H9 (cell line): ENCODE measurements around the gene NDUFS6. TPM values are rescaled to one million over a fixed set of nuclear protein-coding genes. Genes with fewer than 3 reads are reported as not detected.

Source experiments
- DNase-seq: peaks from one replicate; pipeline ENCODE4 v3.0.0-alpha.2; 2017
- H2AFZ ChIP-seq: one replicate; pipeline ENCODE4 v1.6.1; 2013; ENCODE audit warnings: mild to moderate bottlenecking, low read length, control low read depth, moderate library complexity
- H2AK5ac ChIP-seq: 2 replicates; pipeline ENCODE4 v1.6.1; 2013; ENCODE audit warnings: low read length, control low read depth, mixed read lengths; ENCODE audit not compliant: insufficient read length
- H2BK120ac ChIP-seq: one replicate; pipeline ENCODE4 v1.6.1; 2013; ENCODE audit warnings: low read depth, mild to moderate bottlenecking, low read length, control low read depth, inconsistent platforms; ENCODE audit not compliant: poor library complexity, severe bottlenecking
- H2BK12ac ChIP-seq: 2 replicates; pipeline ENCODE4 v1.6.1; 2013; ENCODE audit warnings: low read length, control low read depth, mixed read lengths, low read depth; ENCODE audit not compliant: insufficient read length
- H2BK15ac ChIP-seq: 2 replicates; pipeline ENCODE4 v1.6.1; 2013; ENCODE audit warnings: low read depth, low read length, control low read depth
- H2BK20ac ChIP-seq: one replicate; pipeline ENCODE4 v1.6.1; 2013; ENCODE audit warnings: low read depth, mild to moderate bottlenecking, low read length, control low read depth, inconsistent platforms; ENCODE audit not compliant: poor library complexity, severe bottlenecking
- H2BK5ac ChIP-seq: 2 replicates; pipeline ENCODE4 v1.6.1; 2013; ENCODE audit warnings: low read length, control low read depth, mixed read lengths; ENCODE audit not compliant: insufficient read length
- H3K14ac ChIP-seq: 2 replicates; pipeline ENCODE4 v1.6.1; 2013; ENCODE audit warnings: low read length, control low read depth; ENCODE audit not compliant: insufficient read depth
- H3K18ac ChIP-seq: 2 replicates; pipeline ENCODE4 v1.6.1; 2013; ENCODE audit warnings: low read depth, mild to moderate bottlenecking, mixed read lengths, low read length, control low read depth; ENCODE audit not compliant: insufficient read length
- H3K23ac ChIP-seq: 2 replicates; pipeline ENCODE4 v1.6.1; 2013; ENCODE audit warnings: low read length, control low read depth, mixed read lengths, low read depth; ENCODE audit not compliant: insufficient read length
- H3K23me2 ChIP-seq: 2 replicates; pipeline ENCODE4 v1.6.1; 2013; ENCODE audit warnings: low read depth, mild to moderate bottlenecking, mixed read lengths, low read length, control low read depth; ENCODE audit not compliant: insufficient read length, poor library complexity, severe bottlenecking
- H3K27ac ChIP-seq: 2 replicates; pipeline ENCODE4 v1.5.1; 2013; ENCODE audit warnings: low read length, control low read depth, mixed read lengths, low read depth; ENCODE audit not compliant: insufficient read length
- H3K27me3 ChIP-seq: 2 replicates; pipeline ENCODE4 v1.6.1; 2013; ENCODE audit warnings: low read length, control low read depth, inconsistent platforms; ENCODE audit not compliant: insufficient read depth
- H3K4ac ChIP-seq: 2 replicates; pipeline ENCODE4 v1.6.1; 2013; ENCODE audit warnings: low read depth, mild to moderate bottlenecking, control low read depth, inconsistent platforms, low read length, moderate library complexity
- H3K4me1 ChIP-seq: 2 replicates; pipeline ENCODE4 v1.6.1; 2013; ENCODE audit warnings: low read length, control low read depth, inconsistent platforms; ENCODE audit not compliant: insufficient read depth
- H3K4me2 ChIP-seq: 2 replicates; pipeline ENCODE4 v1.6.1; 2013; ENCODE audit warnings: low read length, control low read depth, mixed read lengths; ENCODE audit not compliant: insufficient read length, insufficient read depth
- H3K56ac ChIP-seq: 2 replicates; pipeline ENCODE4 v1.6.1; 2013; ENCODE audit warnings: low read depth, mild to moderate bottlenecking, mixed read lengths, low read length, control low read depth; ENCODE audit not compliant: insufficient read length
- H3K79me1 ChIP-seq: 2 replicates; pipeline ENCODE4 v1.6.1; 2013; ENCODE audit warnings: low read depth, mild to moderate bottlenecking, moderate library complexity, low read length, control low read depth, inconsistent platforms; ENCODE audit not compliant: insufficient read depth, poor library complexity, severe bottlenecking
- H3K79me2 ChIP-seq: 2 replicates; pipeline ENCODE4 v1.6.1; 2013; ENCODE audit warnings: low read length, control low read depth, inconsistent platforms; ENCODE audit not compliant: insufficient read depth
- H3K9ac ChIP-seq: 2 replicates; pipeline ENCODE4 v1.6.1; 2013; ENCODE audit warnings: low read length, control low read depth, mixed read lengths; ENCODE audit not compliant: insufficient read length; ENCODE audit errors: extremely low read depth
- H3K9me3 ChIP-seq: one replicate; pipeline ENCODE4 v1.6.1; 2013; ENCODE audit warnings: low read depth, low read length, inconsistent platforms; ENCODE audit not compliant: control insufficient read depth
- H3T11ph ChIP-seq: one replicate; pipeline ENCODE4 v1.6.1; 2013; ENCODE audit warnings: mild to moderate bottlenecking, low read length, control low read depth, inconsistent platforms
- H4K20me1 ChIP-seq: one replicate; pipeline ENCODE4 v1.6.1; 2013; ENCODE audit not compliant: control insufficient read depth, insufficient read length, insufficient read depth
- H4K5ac ChIP-seq: 2 replicates; pipeline ENCODE4 v1.6.1; 2013; ENCODE audit warnings: low read depth, mild to moderate bottlenecking, mixed read lengths, low read length, control low read depth; ENCODE audit not compliant: insufficient read length
- H4K8ac ChIP-seq: replicated peaks from 2 replicates; pipeline ENCODE4 v1.6.1; 2013; ENCODE audit warnings: low read length, control low read depth, mixed read lengths, low read depth; ENCODE audit not compliant: insufficient read length
- H4K91ac ChIP-seq: 2 replicates; pipeline ENCODE4 v1.6.1; 2013; ENCODE audit warnings: low read depth, mild to moderate bottlenecking, moderate library complexity, mixed read lengths, low read length, control low read depth; ENCODE audit not compliant: insufficient read length
- H3K27ac Mint-ChIP-seq, 3 experiments: 2 replicates in 2 of 3; 3 replicates in 1 of 3; pipeline ENCODE4 v1.8.0; 2020 to 2021; ENCODE audit warnings: mixed read lengths in 3 of 3, mild to moderate bottlenecking in 1 of 3, moderate library complexity in 1 of 3
- H3K27me3 Mint-ChIP-seq: 2 replicates; pipeline ENCODE4 v1.8.0; 2021; ENCODE audit warnings: low read depth, mild to moderate bottlenecking, moderate library complexity, mixed read lengths
- H3K36me3 Mint-ChIP-seq, 3 experiments: 2 replicates in 2 of 3; 3 replicates in 1 of 3; pipeline ENCODE4 v1.8.0; 2020 to 2021; ENCODE audit warnings: low read depth in 3 of 3, mixed read lengths in 3 of 3; ENCODE audit not compliant: insufficient read depth in 1 of 3
- H3K4me1 Mint-ChIP-seq, 2 experiments: 2 replicates each; pipeline ENCODE4 v1.8.0; 2020; ENCODE audit warnings: mixed read lengths in 2 of 2
- H3K4me3 Mint-ChIP-seq, 2 experiments: 2 replicates in 1 of 2; 3 replicates in 1 of 2; pipeline ENCODE4 v1.8.0; 2020 to 2021; ENCODE audit warnings: mild to moderate bottlenecking in 2 of 2, mixed read lengths in 2 of 2, moderate library complexity in 1 of 2
- H3K9me3 Mint-ChIP-seq, 2 experiments: 2 replicates in 1 of 2; 3 replicates in 1 of 2; pipeline ENCODE4 v1.8.0; 2020; ENCODE audit warnings: mild to moderate bottlenecking in 2 of 2, mixed read lengths in 2 of 2, moderate library complexity in 1 of 2
- CTCF ChIP-seq: fragments of 200-600 bp; sonication (generic); conservative IDR thresholded peaks from 3 replicates; pipeline ENCODE4 v1.8.0; 2021; ENCODE audit warnings: antibody characterized with exemption, mild to moderate bottlenecking
- WGBS: extraction: QIAGEN DNeasy Blood & Tissue Kit; methylation state at CpG from one replicate; pipeline ENCODE4 v1.1.7; 2013; ENCODE audit warnings: missing lambda C conversion rate, low lambda C conversion rate, mixed read lengths; ENCODE audit not compliant: insufficient read length; ENCODE audit errors: extremely low coverage; 5-methylcytosine and 5-hydroxymethylcytosine counted together
- total RNA-seq: library from RNA; stranded (reverse); gene quantifications from 2 replicates; pipeline ENCODE4 v1.2.1, GENCODE V29; 2021

The NDUFS6 gene
- total RNA-seq, 1 experiment from 2014 or later, result 62.5 TPM

DNA sequence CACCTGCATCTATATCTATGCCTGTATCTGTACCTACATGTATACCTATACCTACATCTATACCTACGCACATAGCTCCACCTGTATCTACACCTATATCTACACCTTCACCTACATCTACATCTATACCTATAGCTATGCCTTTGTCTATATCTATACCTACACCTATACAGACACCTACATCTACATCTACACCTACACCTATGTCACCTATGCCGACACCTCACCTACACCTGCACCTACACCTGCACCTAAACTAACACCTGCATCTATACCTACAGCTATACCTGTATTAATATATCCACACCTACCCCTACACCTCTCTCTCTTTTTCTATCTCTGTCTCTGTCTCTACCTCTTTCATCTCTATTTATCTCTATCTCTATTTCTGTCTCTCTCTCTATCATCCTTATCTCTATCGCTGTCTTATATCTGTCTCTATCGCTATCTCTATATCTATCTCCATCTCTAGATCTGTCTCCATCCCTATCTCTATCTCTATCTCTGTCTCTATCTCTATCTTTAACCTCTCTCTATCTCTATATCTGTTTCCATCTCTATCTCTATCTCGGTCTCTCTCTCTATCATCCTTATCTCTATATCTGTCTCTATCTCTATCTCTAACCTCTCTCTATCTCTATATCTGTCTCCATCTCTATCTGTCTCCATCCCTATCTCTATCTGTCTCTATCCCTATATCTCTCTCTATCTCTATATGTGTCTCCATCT is 43.7 kb downstream of the NDUFS6 start:
- DNase-seq, result no peak
- H3T11ph ChIP-seq, result no peak overlapping the region
- no peak overlapping the region for H2BK12ac ChIP-seq
- peaks cover 44% of the 10 kb centered on the region for H3K27me3 Mint-ChIP-seq
- H3K18ac ChIP-seq, result no peak overlapping the region
- H3K14ac ChIP-seq, result no peak overlapping the region
- H2BK120ac ChIP-seq, result no peak overlapping the region
- WGBS, result 100% methylated on average over 2 of the region's 5 CpGs
- no peak for TF ChIP-seq CTCF
- no peaks in the 10 kb centered on the region for H3K79me1 ChIP-seq
- no peaks in the 10 kb centered on the region; a peak in 1 of 7 replicates for H3K36me3 Mint-ChIP-seq
- no peak overlapping the region for H4K5ac ChIP-seq
- no peaks in the 10 kb centered on the region for H3K79me2 ChIP-seq
- peaks cover 14% of the 10 kb centered on the region; the same call in 1 of the 2 replicates for H3K27me3 ChIP-seq
- no peak overlapping the region for H4K8ac ChIP-seq
- H3K9ac ChIP-seq, result no peak overlapping the region
- no peak overlapping the region for H2BK20ac ChIP-seq
- H3K27ac Mint-ChIP-seq, result no peak overlapping the region
- H2AFZ ChIP-seq, result no peak overlapping the region
- H3K23ac ChIP-seq, result no peak overlapping the region
- no peak overlapping the region for H4K91ac ChIP-seq
- no peaks in the 10 kb centered on the region for H4K20me1 ChIP-seq
- no peak overlapping the region for H3K27ac ChIP-seq
- no peak overlapping the region for H2BK5ac ChIP-seq
- H3K4me3 Mint-ChIP-seq, result no peak overlapping the region
- H3K9me3 Mint-ChIP-seq, result no peaks in the 10 kb centered on the region
- H3K4me1 Mint-ChIP-seq, result peaks cover 4 to 7% of the 10 kb centered on the region in 2 experiments
- no peaks in the 10 kb centered on the region for H3K9me3 ChIP-seq
- H3K4me1 ChIP-seq, result no peaks in the 10 kb centered on the region
- H3K4me2 ChIP-seq, result no peak overlapping the region
- no peak overlapping the region for H3K4ac ChIP-seq
- no peaks in the 10 kb centered on the region for H3K23me2 ChIP-seq
- no peak overlapping the region for H2BK15ac ChIP-seq
- no peak overlapping the region for H2AK5ac ChIP-seq
- no peak overlapping the region for H3K56ac ChIP-seq
